ENCODE data around the gene MUS81. TPM values are rescaled to one million over a fixed set of nuclear protein-coding genes. Genes with fewer than 3 reads are reported as not detected.
"Not testable (repeated sequence)": the region's sequence is repeated elsewhere in the genome, so short reads cannot be mapped to it uniquely, and the experiment has no call there.

Gene MUS81
- total RNA-seq = 46.8 and 47.6 TPM in 2 replicates
- 49.2 TPM for polyA plus RNA-seq (2012)

- DNase-seq (ENCODE audit: low read depth) = peak; percentile 99
Observed at GRCh38 chr11:65860278-65861164, at the start of gene MUS81. TSS of gene MUS81 (plus strand) at chr11:65860433. CDS start at chr11:65860754, 321 bp downstream.

- DNase-seq (ENCODE audit: low read depth) = peak; percentile 96
Observed at GRCh38 chr11:65811764-65812475, 48.3 kb upstream of the MUS81 start.

GRCh38 chr11:65814131-65814985, 45.9 kb upstream of the MUS81 start:
- peak; percentile 29 for DNase-seq (ENCODE audit: low read depth)

GRCh38 chr11:65814986-65815565, 45.2 kb upstream of the MUS81 start:
- DNase-seq (ENCODE audit: low read depth) = no peak

GRCh38 chr11:65816696-65817095, 43.5 kb upstream of the MUS81 start:
- no peak for DNase-seq (ENCODE audit: low read depth)

GRCh38 chr11:65817312-65817834, 42.9 kb upstream of the MUS81 start:
- peak; percentile 23 for DNase-seq (ENCODE audit: low read depth)

- DNase-seq (ENCODE audit: low read depth) = peak; percentile 90
Observed at GRCh38 chr11:65817835-65818680, 42.2 kb upstream of the MUS81 start.

- DNase-seq (ENCODE audit: low read depth) = no peak
Observed at GRCh38 chr11:65821107-65821506, 39.1 kb upstream of the MUS81 start.

- DNase-seq (ENCODE audit: low read depth) = no peak
Observed at GRCh38 chr11:65822776-65823528, 37.3 kb upstream of the MUS81 start.

GRCh38 chr11:65826984-65827735, 33.1 kb upstream of the MUS81 start:
- DNase-seq (ENCODE audit: low read depth) = no peak

GRCh38 chr11:65829459-65829858, 30.8 kb upstream of the MUS81 start:
- DNase-seq (ENCODE audit: low read depth) = no peak

GRCh38 chr11:65832231-65832630, 28.0 kb upstream of the MUS81 start:
- not testable (repeated sequence) for DNase-seq (ENCODE audit: low read depth)

GRCh38 chr11:65833297-65834030, 26.8 kb upstream of the MUS81 start, which contains the start of gene SNX32:
TSS of gene SNX32 (plus strand) at chr11:65833963. CDS start at chr11:65834066, 103 bp downstream.
- DNase-seq (ENCODE audit: low read depth) = peak; percentile 89

GRCh38 chr11:65834202-65834601, 26.0 kb upstream of the MUS81 start:
- no peak for DNase-seq (ENCODE audit: low read depth)

- no peak for DNase-seq (ENCODE audit: low read depth)
Observed at GRCh38 chr11:65842144-65842543, 18.1 kb upstream of the MUS81 start.

- no peak for DNase-seq (ENCODE audit: low read depth)
Observed at GRCh38 chr11:65843811-65844210, 16.4 kb upstream of the MUS81 start.

- no peak for DNase-seq (ENCODE audit: low read depth)
Observed at GRCh38 chr11:65844231-65844872, 15.9 kb upstream of the MUS81 start.
